GM12878 (cell line): ENCODE results near the gene PLCG1. TPM values are rescaled to one million over a fixed set of nuclear protein-coding genes. Genes with fewer than 3 reads are reported as not detected.

Experiments
- ATAC-seq: fragments of 200-7000 bp; cut with Tn5 transposase; 3 replicates; pipeline ENCODE4 v1.9.1; 2020; ENCODE audit warnings: mild to moderate bottlenecking, moderate library complexity
- BruUV-seq: library from RNA; stranded (reverse); fragments of 400-500 nt; replicated peaks from 2 replicates; lab custom pipeline; 2021; lab: Mats Ljungman, UMichigan
- CTCF ChIA-PET: fragments of 300-600 bp; sonication (Branson Sonifier 250); formaldehyde crosslinking; extraction: SDS; loops from one replicate; lab custom pipeline; 2021; ENCODE audit warnings: inconsistent platforms; lab: Yijun Ruan, JAX
- POLR2A ChIA-PET: fragments of 350-600 bp; formaldehyde crosslinking; extraction: SDS; loops from one replicate; lab custom pipeline; 2021; ENCODE audit warnings: inconsistent platforms; lab: Charles Lee
- RAD21 ChIA-PET: fragments of 300-600 bp; sonication (Branson Sonifier 250); formaldehyde crosslinking; loops from one replicate; lab custom pipeline; 2023; ENCODE audit warnings: antibody characterized with exemption; ENCODE audit not compliant: unreplicated experiment; lab: Charles Lee
- SMC1A ChIA-PET: fragments of 300-600 bp; sonication (Branson Sonifier 250); formaldehyde crosslinking; loops from one replicate; lab custom pipeline; 2023; ENCODE audit not compliant: unreplicated experiment, uncharacterized antibody; lab: Charles Lee
- DNase-seq: peaks from one replicate; pipeline ENCODE4 v3.0.0-alpha.2; 2011; ENCODE audit warnings: low read depth, low spot score
- FAIRE-seq: peaks from 3 replicates; lab custom pipeline; 2011; peaks lifted over from hg19 to GRCh38; lab: Jason Lieb, UNC
- H2AFZ ChIP-seq: 2 replicates; pipeline ENCODE4 v1.6.0; 2011; ENCODE audit warnings: low read depth, low read length, control low read depth; ENCODE audit not compliant: control insufficient read depth
- H3K27ac ChIP-seq: 2 replicates; pipeline ENCODE4 v1.5.1; 2011; ENCODE audit warnings: control low read depth; ENCODE audit not compliant: control insufficient read depth, insufficient read depth
- H3K27me3 ChIP-seq, 2 experiments: replicated peaks in 1 of 2; 2 replicates each; pipeline versions ENCODE4 v1.6.0 to v1.6.1; 2011; ENCODE audit warnings: low read length in 1 of 2; ENCODE audit not compliant: control insufficient read depth in 2 of 2, insufficient read depth in 2 of 2
- H3K36me3 ChIP-seq, 2 experiments: 2 replicates each; pipeline ENCODE4 v1.5.1; 2011; ENCODE audit warnings: low read length in 1 of 2; ENCODE audit not compliant: control insufficient read depth in 2 of 2, insufficient read depth in 2 of 2
- H3K4me1 ChIP-seq: 2 replicates; pipeline ENCODE4 v1.6.1; 2011; ENCODE audit warnings: mild to moderate bottlenecking, low read length, moderate library complexity, mixed read lengths; ENCODE audit not compliant: control insufficient read depth, insufficient read depth
- H3K4me2 ChIP-seq: 2 replicates; pipeline ENCODE4 v1.6.0; 2011; ENCODE audit warnings: control low read depth; ENCODE audit not compliant: control insufficient read depth, insufficient read depth
- H3K4me3 ChIP-seq: fragments of 200-600 bp; sonication (generic); 2 replicates; pipeline ENCODE4 v1.5.1; 2016
- H3K79me2 ChIP-seq: 2 replicates; pipeline ENCODE4 v1.6.0; 2011; ENCODE audit warnings: low read length; ENCODE audit not compliant: control insufficient read depth, insufficient read depth
- H3K9ac ChIP-seq: 2 replicates; pipeline ENCODE4 v1.8.0; 2011; ENCODE audit warnings: low read length, control low read depth, mixed read lengths; ENCODE audit not compliant: control insufficient read depth, insufficient read depth
- H3K9me3 ChIP-seq: replicated peaks from 3 replicates; pipeline ENCODE4 v1.5.1; 2011; ENCODE audit warnings: mild to moderate bottlenecking, low read length; ENCODE audit not compliant: control insufficient read depth, insufficient read depth
- H4K20me1 ChIP-seq: 2 replicates; pipeline ENCODE4 v1.6.0; 2011; ENCODE audit not compliant: control insufficient read depth, insufficient read depth
- BCLAF1 ChIP-seq: fragments of 450-650 bp; IDR thresholded peaks from 2 replicates; pipeline ENCODE4 v1.6.1; 2017; ENCODE audit warnings: antibody characterized with exemption, mild to moderate bottlenecking, moderate library complexity
- CEBPB ChIP-seq, 2 experiments: fragments of 150-350 bp in 1 of 2; IDR thresholded peaks; 2 replicates each; pipeline ENCODE4 v1.6.1; 2012 to 2014; ENCODE audit warnings: low read depth in 2 of 2, low read length in 2 of 2, borderline replicate concordance in 1 of 2, inconsistent platforms in 1 of 2
- FOXM1 ChIP-seq: IDR thresholded peaks from 2 replicates; pipeline ENCODE4 v1.6.1; 2012; ENCODE audit warnings: low read depth, mild to moderate bottlenecking, inconsistent platforms, low read length, moderate library complexity
- HCFC1 ChIP-seq: fragments of 150-350 bp; IDR thresholded peaks from 2 replicates; pipeline ENCODE4 v1.6.1; 2014; ENCODE audit warnings: low read length
- HSF1 ChIP-seq: fragments of 150-350 bp; IDR thresholded peaks from 2 replicates; pipeline ENCODE4 v1.6.1; 2014; ENCODE audit warnings: mild to moderate bottlenecking, low read depth, low read length
- JUND ChIP-seq: IDR thresholded peaks from 2 replicates; pipeline ENCODE4 v1.6.1; 2012; ENCODE audit warnings: low read depth, mild to moderate bottlenecking, low read length, improper control_type of control experiment, moderate library complexity
- RBBP5 ChIP-seq: fragments of 200-600 bp; sonication (generic); conservative IDR thresholded peaks from 2 replicates; pipeline ENCODE4 v1.6.1; 2016
- SIX5 ChIP-seq: IDR thresholded peaks from 2 replicates; pipeline ENCODE4 v1.6.1; 2011; ENCODE audit warnings: mild to moderate bottlenecking, low read depth, low read length, moderate library complexity; ENCODE audit not compliant: severe bottlenecking
- USF1 ChIP-seq: IDR thresholded peaks from 2 replicates; pipeline ENCODE4 v1.6.1; 2011; ENCODE audit warnings: borderline replicate concordance, low read depth, mild to moderate bottlenecking, moderate library complexity, mixed read lengths, low read length; ENCODE audit not compliant: insufficient read depth; ENCODE audit errors: extremely low read length
- USF2 ChIP-seq: IDR thresholded peaks from 2 replicates; pipeline ENCODE4 v1.6.1; 2011; ENCODE audit warnings: low read depth, low read length, improper control_type of control experiment, borderline replicate concordance
- ZBTB4 ChIP-seq: fragments of 450-650 bp; formaldehyde crosslinking; IDR thresholded peaks from 2 replicates; pipeline ENCODE4 v1.4.0; 2022; ENCODE audit warnings: mild to moderate bottlenecking, moderate library complexity
- ZNF217 ChIP-seq: fragments of 450-650 bp; IDR thresholded peaks from 2 replicates; pipeline ENCODE4 v1.6.1; 2017; ENCODE audit warnings: antibody characterized with exemption, mild to moderate bottlenecking
- ZNF274 ChIP-seq: IDR thresholded peaks from one replicate; pipeline ENCODE4 v1.8.0; 2011; ENCODE audit not compliant: insufficient read length, insufficient read depth
- ZSCAN29 ChIP-seq: fragments of 450-650 bp; IDR thresholded peaks from 2 replicates; pipeline ENCODE4 v1.6.1; 2017; ENCODE audit warnings: mild to moderate bottlenecking, moderate library complexity
- WGBS: methylation state at CpG from one replicate; pipeline ENCODE4 v1.1.6; 2016; ENCODE audit warnings: low lambda C conversion rate; ENCODE audit not compliant: insufficient replicate concordance, insufficient coverage; ENCODE audit errors: missing lambda C conversion rate; 5-methylcytosine and 5-hydroxymethylcytosine counted together
- in situ Hi-C: fragments of 300-500 bp; cut with MboI; formaldehyde crosslinking; loops from 9 replicates; pipeline ENCODE4 v1.14.3; 2018; ENCODE audit warnings: mixed read lengths
- intact Hi-C: fragments of 100-400 bp; cut with micrococcal nuclease; formaldehyde crosslinking; loops from one replicate; pipeline ENCODE4 v1.14.2; 2022; ENCODE audit not compliant: unreplicated experiment
- polyA plus RNA-seq, 11 experiments: library from polyadenylated mRNA; depleted of rRNA in 4 of 11; unstranded in 6 of 11; stranded (reverse) in 5 of 11; fragments of >200 nt; fragmentation: Nextera tagmentation in 4 of 11; fragmentation: Illumina TruSeq in 1 of 11; extraction: Ambion mirVana in 4 of 11; extraction: Trizol in 1 of 11; gene quantifications; 1 replicate in 1 of 11; 2 replicates in 10 of 11; pipeline versions ENCODE4 v1.2.1 to v1.2.3, GENCODE V29; 2011 to 2016; ENCODE audit warnings: inconsistent platforms in 2 of 11, missing spikeins in 2 of 11, low read depth in 1 of 11
- total RNA-seq, 4 experiments: library from RNA; depleted of rRNA in 3 of 4; stranded (reverse); fragments of >200 nt in 3 of 4; fragmentation: Illumina TruSeq in 1 of 4; extraction: Trizol in 1 of 4; gene quantifications; 2 replicates each; pipeline versions ENCODE4 v1.2.1 to v1.2.3, GENCODE V29; 2013 to 2021

PLCG1 gene
- total and polyA plus RNA-seq, 10 of the 15 experiments (the other 5 are each of a cell fraction or from before 2014, with no cell fraction given) = 2.6 to 114 (median 45.3) TPM

- Histone ChIP-seq H3K79me2 (no peaks in the 10 kb centered on the region), H3K9me3 (no peaks in the 10 kb centered on the region), H3K4me1 (no peaks in the 10 kb centered on the region), H3K27me3 (no peaks in the 10 kb centered on the region), H3K9ac (no peak overlapping the region), H4K20me1 (no peaks in the 10 kb centered on the region), H3K4me3 (no peak overlapping the region), H3K36me3 (peaks cover 23 to 27% of the 10 kb centered on the region in 2 experiments; a peak in 3 of 4 replicates), H3K27ac (no peak overlapping the region), H3K4me2 (no peak overlapping the region), H2AFZ (no peak overlapping the region)
- ATAC-seq (no peak), FAIRE-seq (no peak), DNase-seq (no peak)
- WGBS = 97% methylated on average over 7 of the region's 7 CpGs
- intact Hi-C loops (no loop called here), in situ Hi-C loops (no loop called here)
- ChIA-PET CTCF (interaction anchor here (0.8 to 4.4 kb wide), 5 partner anchors 14 to 59 kb away, joined by 3 to 17 read pairs (median 5); no protein-coding TSS in a partner anchor), SMC1A (interaction anchor here (0.5 to 2.1 kb wide), 5 partner anchors 14 to 162 kb away, joined by 3 to 7 read pairs (median 4); no protein-coding TSS in a partner anchor), RAD21 (interaction anchor here (0.8 to 1.5 kb wide), 2 partner anchors 8 to 74 kb away, joined by 3 read pairs; no protein-coding TSS in a partner anchor), POLR2A (no interaction called here)
- no TSS peak for BruUV-seq
- TF ChIP-seq ZBTB4 (CRISPR knock-in tag) = no peak
- no peak for TF ChIP-seq FOXM1
- TF ChIP-seq USF2 = no peak
- TF ChIP-seq USF1 = no peak
- no peak for TF ChIP-seq ZNF217
- no peak for TF ChIP-seq BCLAF1
- no peak for TF ChIP-seq SIX5
- no peak for TF ChIP-seq HCFC1
- no peak for TF ChIP-seq ZNF274
- no peak for TF ChIP-seq HSF1
- no peak for TF ChIP-seq CEBPB (IDR thresholded peaks at IDR 0.05; ENCODE audit: borderline replicate concordance in 1 of 2, low read depth in 2 of 2, low read length in 2 of 2)
- TF ChIP-seq ZSCAN29 = no peak
- no peak for TF ChIP-seq JUND
- no peak for TF ChIP-seq RBBP5
Measured at GRCh38 chr20:41175727-41176330, 38.5 kb downstream of the PLCG1 start.
